H1 (cell line): ENCODE data around the gene ADPRM. TPM values are rescaled to one million over a fixed set of nuclear protein-coding genes. Genes with fewer than 3 reads are reported as not detected.

Source experiments
- CBX5 ChIP-seq: fragments of 300-800, 300-1000 bp; sonication (generic); IDR thresholded peaks from 2 replicates; pipeline ENCODE4 v1.7.1; 2016; ENCODE audit warnings: antibody characterized with exemption, low read length, low read depth
- FOSL1 ChIP-seq: IDR thresholded peaks from 2 replicates; pipeline ENCODE4 v1.6.1; 2011; ENCODE audit warnings: mild to moderate bottlenecking, low read depth, low read length, moderate library complexity; ENCODE audit not compliant: insufficient read depth
- polyA plus RNA-seq, 7 experiments: library from polyadenylated mRNA; depleted of rRNA in 3 of 7; stranded (reverse) in 5 of 7; unstranded in 2 of 7; fragments of >200 nt in 5 of 7; fragments of 200-250 nt in 2 of 7; gene quantifications; 1 replicate in 5 of 7; 2 replicates in 1 of 7; 4 replicates in 1 of 7; pipeline versions ENCODE4 v1.2.1 to v1.2.3, GENCODE V29; 2011 to 2013; ENCODE audit warnings: missing spikeins in 2 of 7, mixed read lengths in 2 of 7
- total RNA-seq: library from RNA; stranded (reverse); fragmentation: NEBNext Ultra II Directional; extraction: Animal tissue kit (Norgen Biotek cat#: 25700); gene quantifications from 2 replicates; pipeline ENCODE4 v1.2.1, GENCODE V29; 2021
- TF ChIP-seq, protein P1 (sequence below): IDR thresholded peaks from 2 replicates; pipeline ENCODE4 v1.6.1; 2012; ENCODE audit warnings: inconsistent platforms

ADPRM gene
- total and polyA plus RNA-seq, 2 of the 8 experiments (the other 6 are each of a cell fraction or from before 2014, with no cell fraction given) = 6.7 to 7.9 TPM

DNA sequence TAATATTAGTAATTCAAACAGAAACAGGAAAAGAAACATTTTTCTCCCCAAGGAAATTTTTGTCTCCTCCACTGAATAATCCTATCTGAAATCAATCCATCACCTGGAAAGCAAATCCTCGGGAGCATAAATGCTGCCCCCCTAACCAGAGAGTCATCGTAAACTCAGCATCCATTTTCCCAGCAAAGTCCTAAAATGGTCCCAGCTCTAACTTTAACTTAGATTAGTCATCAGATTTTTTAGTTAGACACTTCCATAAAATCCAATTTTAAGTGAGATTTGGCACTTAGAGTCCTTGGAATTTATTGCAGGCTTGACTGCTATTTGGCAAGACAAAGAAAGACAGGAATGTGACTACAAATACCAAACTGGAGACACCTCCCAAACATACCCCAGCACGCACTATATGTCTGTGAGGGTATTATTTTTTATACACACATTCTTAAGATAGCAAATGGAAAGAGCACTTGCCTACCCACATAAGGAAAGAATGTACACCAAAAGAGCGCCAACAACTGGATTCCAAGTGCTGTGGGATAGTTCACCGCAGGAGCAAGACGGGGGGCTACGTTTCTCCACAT, 15.4 kb upstream of the ADPRM start (continued):
- TF ChIP-seq CBX5 = no peak
- TF ChIP-seq, protein P1, sequence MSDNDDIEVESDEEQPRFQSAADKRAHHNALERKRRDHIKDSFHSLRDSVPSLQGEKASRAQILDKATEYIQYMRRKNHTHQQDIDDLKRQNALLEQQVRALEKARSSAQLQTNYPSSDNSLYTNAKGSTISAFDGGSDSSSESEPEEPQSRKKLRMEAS = no peak
- no peak for TF ChIP-seq FOSL1
